GM19099 (cell line): Measurements from ENCODE around the gene PRPH2.

Experiments used
- POLR2A ChIP-seq: IDR thresholded peaks from 3 replicates; pipeline ENCODE4 v1.6.1; 2011; ENCODE audit warnings: low read depth; ENCODE audit not compliant: insufficient read length; ENCODE audit errors: extremely low read depth

PRPH2 gene

DNA sequence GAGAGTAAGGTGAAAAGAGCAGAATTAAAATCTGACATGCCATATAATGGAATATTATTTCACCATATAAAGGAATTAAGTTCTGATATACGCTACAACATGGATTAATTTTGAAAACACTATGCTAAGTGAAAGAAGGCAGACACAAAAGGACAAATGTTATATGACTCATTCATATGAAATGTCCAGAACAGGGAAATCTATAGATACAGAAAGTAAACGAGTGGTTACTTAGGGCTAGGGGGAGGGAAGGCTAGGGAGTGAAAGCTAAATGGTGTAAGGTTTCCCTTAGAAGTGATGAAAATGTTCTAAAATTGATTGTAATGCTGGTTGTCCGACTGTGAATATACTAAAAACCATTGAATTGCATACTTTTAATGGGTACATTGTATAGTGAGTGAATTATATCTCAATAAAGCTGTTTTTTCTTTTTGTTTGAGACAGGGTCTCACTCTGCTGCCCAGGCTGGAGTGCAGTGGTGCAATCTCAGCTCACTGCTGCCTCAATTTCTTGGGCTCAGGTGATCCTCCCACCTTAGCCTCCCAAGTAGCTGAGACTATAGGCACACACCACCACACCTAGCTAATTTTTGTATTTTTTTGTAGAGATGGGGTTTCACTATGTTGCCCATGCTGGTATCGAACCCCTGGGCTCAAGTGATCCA is 8.2 kb downstream of the PRPH2 start:
- no peak for TF ChIP-seq POLR2A

DNA sequence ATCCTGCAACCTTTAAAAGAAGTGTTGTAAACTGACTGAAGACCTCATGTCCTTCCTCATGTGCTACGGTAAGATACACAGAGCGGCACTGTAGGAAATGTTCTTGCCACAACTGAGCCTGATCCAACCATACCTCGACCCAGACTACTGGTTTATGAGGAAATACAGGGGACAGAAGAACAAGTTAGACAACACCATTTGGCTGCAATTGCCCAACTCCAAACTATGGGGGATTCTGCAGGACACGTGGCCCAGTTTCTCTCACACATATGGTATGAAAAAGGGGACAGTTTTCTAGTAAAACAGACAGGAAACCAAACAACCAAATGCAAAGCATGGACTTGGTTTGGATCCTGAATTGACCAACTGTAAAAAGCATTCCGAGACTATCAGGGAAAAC is 10.5 kb downstream of the PRPH2 start:
- TF ChIP-seq POLR2A, result no peak

DNA sequence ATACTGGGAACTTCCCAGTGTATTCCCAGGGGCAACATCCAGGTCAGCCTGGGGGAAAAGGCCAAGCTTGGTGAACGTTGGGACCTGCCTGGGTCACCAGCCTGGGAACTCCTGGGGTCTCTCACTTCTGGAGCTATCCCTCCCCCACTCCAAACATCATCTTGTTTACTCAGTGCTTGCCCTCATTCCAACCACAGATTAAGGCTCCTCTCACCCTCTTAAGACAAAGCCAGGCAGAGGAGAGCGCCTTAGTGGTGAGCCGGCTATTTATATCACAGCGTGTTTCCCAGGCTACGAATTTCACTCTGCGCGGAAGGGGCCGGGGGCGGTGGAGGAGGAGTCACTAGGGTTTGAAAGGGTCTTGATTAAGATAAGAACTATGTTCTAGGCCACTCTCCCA is 12.1 kb downstream of the PRPH2 start:
- no peak for TF ChIP-seq POLR2A

DNA sequence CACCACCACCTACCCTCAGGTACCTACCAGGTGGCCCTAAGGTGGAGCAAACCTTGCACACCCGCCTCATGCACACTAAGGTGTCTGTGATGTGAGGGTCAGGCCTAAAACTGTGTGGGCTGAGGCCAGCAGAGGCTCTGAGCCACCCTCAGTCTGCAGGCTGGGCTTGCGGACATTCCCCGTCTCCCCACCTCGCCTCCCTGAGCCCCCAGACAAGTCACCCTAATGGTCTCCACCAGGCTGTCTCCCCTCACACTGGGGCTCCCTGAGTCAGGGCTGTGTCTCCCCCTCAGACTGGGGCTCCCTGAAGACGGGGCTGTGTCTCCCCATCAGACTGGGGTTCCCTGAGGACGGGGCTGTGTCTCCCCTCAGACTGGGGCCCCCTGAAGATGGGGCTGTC is 12.5 kb downstream of the PRPH2 start:
- TF ChIP-seq POLR2A, result no peak

DNA sequence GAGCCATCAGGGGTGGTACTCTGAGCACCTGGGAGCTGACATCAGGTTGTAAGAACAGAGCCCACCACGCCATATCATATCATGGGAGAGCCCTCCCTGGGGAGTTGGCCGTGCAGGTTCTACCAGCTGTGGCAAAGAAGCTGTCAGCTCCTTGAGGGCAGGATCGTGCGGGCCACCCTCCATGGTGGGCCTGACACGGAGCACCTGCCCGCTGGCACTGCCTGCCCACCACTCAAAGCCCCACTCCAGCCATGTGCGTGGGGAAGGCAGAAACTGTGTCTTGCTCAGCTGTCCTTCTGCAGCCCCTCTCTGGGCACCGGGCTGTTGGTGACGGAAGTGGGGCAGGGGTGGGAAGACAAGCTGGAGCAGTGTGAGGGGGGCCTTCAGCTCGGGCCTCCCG is 14.3 kb downstream of the PRPH2 start:
- no peak for TF ChIP-seq POLR2A

DNA sequence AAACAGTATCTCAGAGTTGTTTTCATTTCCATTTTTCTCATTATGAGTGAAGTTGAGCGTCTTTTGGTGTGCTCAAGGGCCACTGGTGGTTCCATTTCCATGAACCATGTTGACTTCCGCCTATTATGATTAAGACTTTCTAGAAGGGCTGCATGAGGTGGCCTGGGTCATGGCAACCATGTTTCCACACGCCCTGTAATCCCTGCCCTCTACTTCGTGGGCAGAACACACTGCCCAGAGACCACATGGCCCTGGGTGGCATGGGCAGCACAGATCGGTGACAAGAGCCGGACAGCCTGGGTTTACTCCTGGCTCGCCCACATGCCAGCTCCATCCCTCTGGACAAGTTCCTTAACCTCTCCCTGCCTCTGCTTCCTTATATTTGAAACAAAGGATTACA is 14.8 kb downstream of the PRPH2 start:
- no peak for TF ChIP-seq POLR2A

DNA sequence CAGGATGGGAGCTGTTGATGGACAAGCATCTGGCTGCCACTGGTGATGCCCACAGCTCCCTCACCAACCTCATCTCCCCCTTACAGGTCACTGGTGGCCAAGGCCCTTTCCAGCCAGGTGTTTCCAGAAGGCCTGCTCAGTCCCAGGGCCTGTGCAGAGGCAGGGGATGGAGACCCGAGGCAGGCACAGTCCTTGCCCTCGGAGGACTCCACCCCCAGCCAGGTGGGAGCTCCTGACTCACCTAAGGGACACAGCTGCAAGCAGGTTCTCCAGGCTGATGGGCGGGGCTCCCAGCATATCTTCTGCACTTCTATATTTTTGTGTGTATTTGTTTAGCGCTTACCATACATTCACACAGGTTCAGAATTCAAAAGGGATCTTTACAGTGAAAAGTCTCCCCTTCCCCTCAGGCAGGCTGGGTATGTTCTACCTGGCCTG is 17.4 kb downstream of the PRPH2 start:
- TF ChIP-seq POLR2A, result no peak

DNA sequence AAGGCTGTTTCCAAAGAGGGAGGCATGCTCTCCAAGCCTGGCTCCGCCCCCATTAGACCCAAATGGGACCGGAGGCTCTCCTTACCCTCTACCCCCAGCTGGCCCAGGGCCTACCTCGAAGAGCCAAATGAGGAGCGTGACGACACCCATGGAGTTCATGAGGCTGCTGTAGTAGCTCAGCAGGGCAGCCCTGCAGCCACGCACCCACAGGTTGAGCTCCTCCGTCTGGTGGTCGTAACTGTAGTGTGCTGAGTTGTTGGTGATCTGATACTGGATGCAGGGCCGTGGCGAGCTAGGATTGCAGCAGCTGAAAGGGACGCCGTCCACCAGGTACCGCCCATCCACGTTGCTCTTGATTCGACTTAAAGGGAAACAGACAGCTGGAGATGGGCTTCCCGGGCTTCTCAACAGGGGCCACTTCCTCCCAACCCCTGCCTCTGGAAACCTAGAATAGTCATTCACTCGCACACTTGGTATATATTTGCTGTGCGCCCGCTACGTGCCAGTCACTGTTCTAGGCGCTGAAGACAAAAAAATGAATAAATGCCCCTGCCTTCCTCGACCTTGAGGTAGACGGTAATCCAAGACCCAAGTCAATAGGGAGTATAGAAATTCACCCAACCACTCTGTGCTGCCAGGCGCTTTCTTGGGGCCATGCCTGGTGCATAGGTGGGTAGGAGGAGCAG is 18.0 kb downstream of the PRPH2 start:
- no peak for TF ChIP-seq POLR2A

DNA sequence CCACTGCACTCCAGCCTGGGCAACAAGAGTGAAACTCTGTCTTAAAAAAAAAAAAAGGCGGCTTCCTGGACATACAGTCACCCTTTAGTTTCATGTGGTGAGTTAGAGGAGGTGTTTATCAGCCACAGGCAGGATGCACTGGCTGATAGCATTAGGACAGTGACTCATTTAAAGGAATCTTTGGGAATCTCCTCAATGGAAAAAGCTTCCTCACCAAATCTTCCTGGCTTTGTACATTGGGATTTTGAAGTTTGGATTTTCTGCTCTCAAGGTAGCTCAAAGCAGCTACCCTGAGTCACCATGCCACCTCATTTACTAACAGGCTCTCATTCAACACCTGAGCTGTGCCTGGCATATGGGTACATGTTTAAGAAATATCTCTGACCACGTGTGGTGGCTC is 20.2 kb downstream of the PRPH2 start:
- TF ChIP-seq POLR2A, result no peak

DNA sequence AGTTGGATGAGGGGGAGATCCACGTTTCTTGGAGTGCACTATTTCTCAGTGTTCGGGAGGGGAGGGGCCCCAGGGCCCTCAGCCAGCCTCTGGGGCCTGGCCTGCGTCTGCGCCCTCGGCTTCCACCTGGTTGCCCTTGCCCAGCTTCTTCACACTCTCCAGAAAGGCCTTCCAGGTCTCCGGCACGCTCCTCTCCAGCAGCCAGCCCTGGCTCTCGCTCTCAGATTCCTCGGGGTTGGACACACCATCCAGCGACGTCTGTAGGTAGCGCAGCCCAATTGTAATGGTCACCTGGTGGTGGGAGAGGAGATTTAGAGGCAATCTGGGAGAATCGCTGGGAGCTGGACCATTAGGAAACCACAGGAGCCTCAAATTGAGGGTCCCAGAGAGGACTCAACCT is 24.2 kb downstream of the PRPH2 start:
- no peak for TF ChIP-seq POLR2A

DNA sequence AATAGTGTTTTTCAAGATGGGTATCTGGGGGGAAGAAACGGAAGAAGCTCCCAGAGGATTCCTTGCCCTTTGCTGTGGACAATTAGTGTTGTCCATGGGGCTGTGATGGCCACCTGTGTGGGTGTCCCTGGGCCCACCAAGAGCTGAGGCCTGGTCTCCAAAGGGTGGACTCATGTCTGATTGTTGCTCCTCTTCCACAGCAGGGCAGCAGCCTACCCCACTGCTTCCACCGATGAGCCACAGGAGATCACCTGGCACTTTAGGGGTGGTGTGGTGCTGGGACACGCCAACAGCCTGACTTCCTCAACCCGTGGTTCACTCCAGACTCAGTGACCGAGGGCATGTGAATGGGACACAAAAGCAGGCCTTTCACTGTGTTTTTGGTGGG is 25.1 kb downstream of the PRPH2 start:
- no peak for TF ChIP-seq POLR2A

DNA sequence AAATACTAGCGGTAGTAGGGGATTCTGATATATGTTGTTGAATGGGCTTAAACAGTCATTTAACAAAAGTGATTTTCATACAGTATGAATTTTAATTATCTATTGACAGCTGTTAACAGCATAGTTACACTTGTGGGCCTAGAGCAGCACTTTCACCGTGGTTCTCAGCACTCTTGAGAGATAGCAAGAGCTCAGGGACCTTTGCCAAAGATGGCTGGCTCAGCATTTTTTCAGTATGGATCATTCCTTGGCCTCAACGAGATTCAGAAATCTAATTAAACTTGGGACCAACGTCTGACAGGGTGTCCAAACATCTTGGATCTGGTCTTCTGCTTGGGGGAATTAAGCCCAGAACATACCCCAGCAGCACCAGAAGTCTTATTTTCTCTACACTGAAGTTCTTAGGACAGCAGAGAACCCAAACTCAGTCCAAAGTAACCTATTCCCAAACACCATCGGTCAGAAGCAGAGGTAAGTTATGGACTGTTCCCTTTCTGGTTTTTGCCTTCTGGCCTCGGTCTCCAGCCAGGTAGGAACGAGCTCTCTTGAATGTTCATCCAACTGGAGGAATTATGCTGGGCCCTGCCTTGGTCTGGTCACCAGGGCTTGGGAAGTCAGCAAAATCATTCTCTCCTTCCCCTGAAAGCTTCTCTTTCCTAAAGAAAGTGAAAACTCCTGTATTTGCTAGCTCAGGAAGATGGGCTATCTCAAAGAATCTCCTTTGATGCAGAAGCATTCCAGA is 25.7 kb downstream of the PRPH2 start:
- TF ChIP-seq POLR2A, result no peak

DNA sequence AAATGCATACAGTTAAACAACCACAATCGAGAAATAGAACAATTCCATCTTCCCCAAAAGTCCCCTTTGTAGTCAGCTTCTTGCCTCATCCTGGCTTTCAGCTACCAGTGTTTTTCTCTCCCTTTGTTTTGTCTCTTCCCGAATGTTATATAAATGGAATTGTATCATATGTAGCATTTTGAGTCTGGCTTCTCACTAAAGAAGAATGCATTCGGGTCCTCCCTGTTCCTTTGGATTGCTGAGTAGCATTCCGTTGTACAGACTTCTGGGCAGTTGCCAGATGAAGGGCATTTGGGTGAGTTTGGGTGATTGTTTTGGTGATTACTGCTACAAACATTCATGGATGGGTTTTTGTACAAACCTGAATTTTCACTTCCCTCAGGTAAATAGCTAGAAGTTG is 27.8 kb downstream of the PRPH2 start:
- no peak for TF ChIP-seq POLR2A

DNA sequence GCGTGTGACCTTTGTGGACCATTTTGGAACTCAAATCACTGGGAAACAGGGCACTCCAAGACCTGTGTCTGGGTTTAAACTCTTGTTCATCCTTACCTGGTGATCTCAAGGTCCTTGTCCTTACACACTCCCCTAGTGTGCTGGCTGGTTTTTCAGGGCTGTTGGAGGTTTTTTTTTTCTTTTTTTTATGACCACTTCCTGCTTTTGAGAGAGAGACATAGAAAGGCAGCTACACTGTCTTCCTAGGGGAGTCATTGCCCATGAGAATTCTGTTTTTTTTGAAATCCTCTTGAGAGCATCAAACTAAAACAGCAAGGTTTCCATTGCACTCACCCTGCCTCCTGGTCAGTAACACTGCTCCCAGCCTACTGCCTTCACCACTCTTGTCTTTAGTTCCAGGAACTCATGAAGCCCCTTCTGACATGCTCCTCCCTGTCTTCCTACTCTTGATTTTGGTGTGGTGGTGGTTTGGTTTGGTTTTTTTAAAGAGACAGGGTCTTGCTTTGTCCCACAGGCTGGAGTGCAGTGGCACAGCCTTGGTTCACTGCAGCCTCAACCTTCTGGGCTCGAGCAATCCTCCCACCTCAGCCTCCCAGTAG is 28.6 kb downstream of the PRPH2 start:
- no peak for TF ChIP-seq POLR2A

DNA sequence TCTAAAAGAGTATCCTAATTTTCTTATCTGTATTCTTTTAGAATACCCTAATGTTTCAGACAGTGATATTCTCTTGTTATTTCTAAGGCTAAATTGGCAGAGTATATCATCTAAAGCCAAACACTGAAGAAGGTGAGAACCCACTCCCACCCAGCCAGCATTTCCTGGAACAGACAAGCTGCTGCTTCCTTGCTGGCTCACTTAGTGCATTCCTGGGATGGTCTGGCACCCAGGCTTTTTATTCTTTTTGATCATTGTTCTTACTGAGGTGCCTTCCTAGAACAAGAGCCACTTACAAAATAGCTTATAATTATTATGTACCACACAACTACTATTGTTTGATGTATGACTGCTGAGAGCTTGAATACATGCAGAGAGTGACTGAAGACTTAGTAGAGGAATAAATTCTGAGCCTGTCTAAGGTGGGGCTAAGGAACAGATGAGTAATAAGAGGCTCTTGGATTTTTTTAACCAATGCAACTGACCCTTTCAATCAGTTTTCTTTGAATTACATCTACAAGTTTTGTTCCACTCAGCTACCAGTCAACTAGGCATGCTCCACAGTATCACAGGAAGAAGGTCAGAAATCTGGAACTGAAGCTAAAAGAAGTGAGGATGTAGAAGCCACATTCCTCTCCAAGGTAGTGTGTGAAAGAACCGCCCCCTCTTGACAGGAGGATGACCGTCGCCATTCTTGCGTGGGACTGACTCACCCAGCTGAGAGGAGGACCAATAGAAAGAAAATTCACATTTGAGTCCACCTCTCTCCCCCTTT is 30.1 kb downstream of the PRPH2 start:
- no peak for TF ChIP-seq POLR2A
